ENCODE measurements around the gene NT5DC3. TPM values are rescaled to one million over a fixed set of nuclear protein-coding genes. Genes with fewer than 3 reads are reported as not detected.

The NT5DC3 gene
- total and polyA plus RNA-seq, 2 of the 13 experiments (the other 11 are each of a cell fraction or from before 2014, with no cell fraction given), result 3.2 to 6.6 TPM

DNA sequence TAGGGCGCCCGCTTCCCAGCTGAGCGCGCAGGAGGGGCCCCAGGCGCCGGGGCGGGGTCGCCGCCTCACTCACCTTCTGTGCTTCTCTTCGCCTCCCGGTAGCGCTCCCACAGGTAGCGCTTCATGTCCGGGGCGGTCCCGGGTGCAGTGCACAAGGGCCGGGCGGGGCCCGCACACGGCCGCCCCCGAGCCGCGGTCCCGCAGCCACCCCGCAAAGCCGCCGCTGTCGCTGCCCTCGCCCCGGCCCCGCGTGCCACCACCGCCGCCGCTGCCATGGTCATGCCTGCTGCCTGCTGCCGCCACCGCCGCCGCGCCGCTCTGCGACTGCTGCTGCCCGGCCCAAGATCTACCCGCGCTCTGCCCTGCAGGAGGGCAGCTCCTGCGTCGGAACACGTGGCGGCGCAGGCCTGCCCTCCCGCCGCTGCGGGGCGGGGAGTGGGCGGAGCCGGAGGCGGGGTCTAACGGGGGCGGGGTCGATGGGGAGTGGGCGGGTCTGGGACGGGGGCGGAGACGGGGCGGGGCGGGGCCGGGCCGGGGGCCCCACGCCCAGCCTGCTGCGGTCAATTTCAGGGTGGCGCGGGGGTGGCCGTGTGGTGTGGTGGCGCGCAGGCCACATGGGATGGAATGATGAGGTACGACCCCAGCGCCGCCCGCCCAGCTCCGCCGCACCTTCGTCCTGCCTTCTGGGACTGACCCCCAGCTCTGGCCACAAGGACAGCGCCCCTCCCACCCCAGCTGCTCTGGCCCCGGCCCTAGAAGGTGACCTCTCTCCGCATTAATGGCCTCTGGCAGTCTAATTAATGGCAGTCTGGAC is at the start of gene NT5DC3 (continued):
- TF ChIP-seq E2F5 (CRISPR knock-in tag; conservative IDR thresholded peaks at IDR 0.05) (peak; percentile 64; the same call in 1 of the 2 replicates), KMT2A (CRISPR knock-in tag; IDR thresholded peaks at IDR 0.05) (no peak), ZNF224 (CRISPR knock-in tag; IDR thresholded peaks at IDR 0.05) (no peak), ZNF720 (CRISPR knock-in tag; IDR thresholded peaks at IDR 0.05) (no peak), MNT (IDR thresholded peaks at IDR 0.05) (peak; percentile 46), MYC (CRISPR knock-in tag; IDR thresholded peaks at IDR 0.05; ENCODE audit: borderline replicate concordance) (peak; percentile 97), KDM6A (CRISPR knock-in tag; IDR thresholded peaks at IDR 0.05; ENCODE audit: low read depth) (no peak), FOXO1 (CRISPR knock-in tag; IDR thresholded peaks at IDR 0.05) (0 out of 2 replicates have a peak, but pooled peaks have one; percentile 7), FIP1L1 (IDR thresholded peaks at IDR 0.05; ENCODE audit: borderline replicate concordance, insufficient read depth, low read depth, low read length) (no peak), HOXA7 (CRISPR knock-in tag; IDR thresholded peaks at IDR 0.05) (no peak), ZNF484 (CRISPR knock-in tag; IDR thresholded peaks at IDR 0.05; ENCODE audit: borderline replicate concordance, low read depth) (no peak), SMAD9 (CRISPR knock-in tag; IDR thresholded peaks at IDR 0.05) (no peak), SAP130 (CRISPR knock-in tag; IDR thresholded peaks at IDR 0.05; ENCODE audit: low read depth) (peak; percentile 89), ZC3H13 (CRISPR knock-in tag; IDR thresholded peaks at IDR 0.05) (peak; percentile 25; the same call in 1 of the 2 replicates), SIX1 (CRISPR knock-in tag; IDR thresholded peaks at IDR 0.05; ENCODE audit: borderline replicate concordance) (no peak), TGIF2 (CRISPR knock-in tag; IDR thresholded peaks at IDR 0.05) (peak; percentile 75; the same call in 1 of the 2 replicates), NONO (IDR thresholded peaks at IDR 0.05) (no peak), NONO (CRISPR knock-in tag; conservative IDR thresholded peaks at IDR 0.05) (peak; percentile 67), STAT5B (CRISPR knock-in tag; IDR thresholded peaks at IDR 0.05) (no peak), MTA1 (CRISPR knock-in tag; IDR thresholded peaks at IDR 0.05; ENCODE audit: borderline replicate concordance) (no peak)
- TF ChIP-seq, protein P1, sequence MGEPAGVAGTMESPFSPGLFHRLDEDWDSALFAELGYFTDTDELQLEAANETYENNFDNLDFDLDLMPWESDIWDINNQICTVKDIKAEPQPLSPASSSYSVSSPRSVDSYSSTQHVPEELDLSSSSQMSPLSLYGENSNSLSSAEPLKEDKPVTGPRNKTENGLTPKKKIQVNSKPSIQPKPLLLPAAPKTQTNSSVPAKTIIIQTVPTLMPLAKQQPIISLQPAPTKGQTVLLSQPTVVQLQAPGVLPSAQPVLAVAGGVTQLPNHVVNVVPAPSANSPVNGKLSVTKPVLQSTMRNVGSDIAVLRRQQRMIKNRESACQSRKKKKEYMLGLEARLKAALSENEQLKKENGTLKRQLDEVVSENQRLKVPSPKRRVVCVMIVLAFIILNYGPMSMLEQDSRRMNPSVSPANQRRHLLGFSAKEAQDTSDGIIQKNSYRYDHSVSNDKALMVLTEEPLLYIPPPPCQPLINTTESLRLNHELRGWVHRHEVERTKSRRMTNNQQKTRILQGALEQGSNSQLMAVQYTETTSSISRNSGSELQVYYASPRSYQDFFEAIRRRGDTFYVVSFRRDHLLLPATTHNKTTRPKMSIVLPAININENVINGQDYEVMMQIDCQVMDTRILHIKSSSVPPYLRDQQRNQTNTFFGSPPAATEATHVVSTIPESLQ (CRISPR knock-in tag; conservative IDR thresholded peaks at IDR 0.05), result no peak
- TF ChIP-seq, protein P2, sequence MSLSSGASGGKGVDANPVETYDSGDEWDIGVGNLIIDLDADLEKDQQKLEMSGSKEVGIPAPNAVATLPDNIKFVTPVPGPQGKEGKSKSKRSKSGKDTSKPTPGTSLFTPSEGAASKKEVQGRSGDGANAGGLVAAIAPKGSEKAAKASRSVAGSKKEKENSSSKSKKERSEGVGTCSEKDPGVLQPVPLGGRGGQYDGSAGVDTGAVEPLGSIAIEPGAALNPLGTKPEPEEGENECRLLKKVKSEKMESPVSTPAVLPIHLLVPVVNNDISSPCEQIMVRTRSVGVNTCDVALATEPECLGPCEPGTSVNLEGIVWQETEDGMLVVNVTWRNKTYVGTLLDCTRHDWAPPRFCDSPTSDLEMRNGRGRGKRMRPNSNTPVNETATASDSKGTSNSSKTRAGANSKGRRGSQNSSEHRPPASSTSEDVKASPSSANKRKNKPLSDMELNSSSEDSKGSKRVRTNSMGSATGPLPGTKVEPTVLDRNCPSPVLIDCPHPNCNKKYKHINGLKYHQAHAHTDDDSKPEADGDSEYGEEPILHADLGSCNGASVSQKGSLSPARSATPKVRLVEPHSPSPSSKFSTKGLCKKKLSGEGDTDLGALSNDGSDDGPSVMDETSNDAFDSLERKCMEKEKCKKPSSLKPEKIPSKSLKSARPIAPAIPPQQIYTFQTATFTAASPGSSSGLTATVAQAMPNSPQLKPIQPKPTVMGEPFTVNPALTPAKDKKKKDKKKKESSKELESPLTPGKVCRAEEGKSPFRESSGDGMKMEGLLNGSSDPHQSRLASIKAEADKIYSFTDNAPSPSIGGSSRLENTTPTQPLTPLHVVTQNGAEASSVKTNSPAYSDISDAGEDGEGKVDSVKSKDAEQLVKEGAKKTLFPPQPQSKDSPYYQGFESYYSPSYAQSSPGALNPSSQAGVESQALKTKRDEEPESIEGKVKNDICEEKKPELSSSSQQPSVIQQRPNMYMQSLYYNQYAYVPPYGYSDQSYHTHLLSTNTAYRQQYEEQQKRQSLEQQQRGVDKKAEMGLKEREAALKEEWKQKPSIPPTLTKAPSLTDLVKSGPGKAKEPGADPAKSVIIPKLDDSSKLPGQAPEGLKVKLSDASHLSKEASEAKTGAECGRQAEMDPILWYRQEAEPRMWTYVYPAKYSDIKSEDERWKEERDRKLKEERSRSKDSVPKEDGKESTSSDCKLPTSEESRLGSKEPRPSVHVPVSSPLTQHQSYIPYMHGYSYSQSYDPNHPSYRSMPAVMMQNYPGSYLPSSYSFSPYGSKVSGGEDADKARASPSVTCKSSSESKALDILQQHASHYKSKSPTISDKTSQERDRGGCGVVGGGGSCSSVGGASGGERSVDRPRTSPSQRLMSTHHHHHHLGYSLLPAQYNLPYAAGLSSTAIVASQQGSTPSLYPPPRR (CRISPR knock-in tag; IDR thresholded peaks at IDR 0.05; ENCODE audit: borderline replicate concordance), result no peak

Measured in HepG2 (cell line).